Stimulated activated CD4-positive, alpha-beta T cell treated with anti-CD3 and anti-CD28 coated beads, Interleukin-12 subunit alpha, Interleukin-12 subunit beta, amount 100 ng/mL, for 48 hours (primary cell): ENCODE results near the gene OR52B6.
"Not testable (repeated sequence)": the region's sequence is repeated elsewhere in the genome, so short reads cannot be mapped to it uniquely, and the experiment has no call there.

Source experiments
- DNase-seq, 3 donors: peaks; one replicate each; pipeline ENCODE4 v3.0.0-alpha.2; 2020; ENCODE audit warnings: low read depth in 2 of 3, low spot score in 1 of 3

Gene OR52B6, protein sequence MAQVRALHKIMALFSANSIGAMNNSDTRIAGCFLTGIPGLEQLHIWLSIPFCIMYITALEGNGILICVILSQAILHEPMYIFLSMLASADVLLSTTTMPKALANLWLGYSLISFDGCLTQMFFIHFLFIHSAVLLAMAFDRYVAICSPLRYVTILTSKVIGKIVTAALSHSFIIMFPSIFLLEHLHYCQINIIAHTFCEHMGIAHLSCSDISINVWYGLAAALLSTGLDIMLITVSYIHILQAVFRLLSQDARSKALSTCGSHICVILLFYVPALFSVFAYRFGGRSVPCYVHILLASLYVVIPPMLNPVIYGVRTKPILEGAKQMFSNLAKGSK

GRCh38 chr11:5580577-5580976 is at the start of gene OR52B6:
TSS of gene OR52B6 (plus strand) at chr11:5580877. CDS start at chr11:5580877, 0 bp downstream.
- DNase-seq, result no peak

DNA sequence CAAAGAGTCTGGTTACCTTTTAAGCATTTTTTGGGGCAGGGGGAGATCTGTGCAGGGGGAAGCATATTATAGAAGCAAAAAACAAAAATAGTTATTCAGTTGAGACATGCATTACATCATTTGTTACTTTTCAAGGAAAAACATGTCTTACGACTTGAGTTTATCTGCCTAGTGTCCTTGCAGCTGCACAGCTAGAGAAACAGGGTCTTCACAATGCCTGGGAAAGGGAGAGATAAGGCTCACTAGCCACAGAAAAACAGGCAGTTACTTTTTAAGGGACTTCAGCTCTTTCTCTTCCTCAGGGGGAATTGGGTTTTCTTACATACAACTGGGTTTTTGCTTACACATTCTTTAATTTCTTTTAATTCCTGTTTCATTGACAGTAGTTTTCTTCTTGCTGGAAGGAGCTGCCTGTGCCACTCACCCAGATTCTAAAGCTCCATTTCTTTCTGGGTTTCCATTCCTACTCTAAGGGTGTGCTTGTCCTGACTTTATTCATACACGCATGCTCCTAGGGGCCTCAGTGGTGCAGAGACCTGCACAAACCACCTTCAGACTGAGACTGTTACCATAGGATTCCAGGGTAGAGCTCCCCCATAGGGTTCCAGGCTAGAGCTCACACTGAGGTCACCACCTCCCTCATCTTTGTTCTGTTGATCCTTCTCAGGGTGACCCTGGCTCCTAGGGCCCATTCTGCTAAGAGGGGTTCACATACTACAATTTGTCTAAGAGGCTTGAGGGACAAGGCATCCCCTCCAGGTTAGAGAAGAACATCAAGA is 49.4 kb upstream of the OR52B6 start:
- DNase-seq, result no peak

DNA sequence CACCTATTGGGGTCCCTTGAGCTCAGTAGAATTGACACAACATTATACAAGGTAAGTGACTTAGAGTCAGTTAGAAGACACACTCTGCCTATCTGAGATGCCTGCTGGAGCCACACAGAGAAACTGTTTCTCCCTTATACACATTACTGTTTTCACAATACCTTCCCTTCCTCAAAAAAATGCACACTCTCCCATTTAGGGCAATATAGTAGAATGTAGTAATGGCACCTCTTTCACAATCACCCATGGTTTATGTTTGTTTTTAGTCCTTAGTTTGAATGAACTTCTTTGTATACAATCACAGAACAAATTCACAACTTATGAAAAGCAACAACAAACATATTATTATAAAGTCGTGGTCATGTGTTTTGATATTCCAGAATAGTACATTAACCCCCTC is 46.6 kb upstream of the OR52B6 start:
- no peak for DNase-seq

DNA sequence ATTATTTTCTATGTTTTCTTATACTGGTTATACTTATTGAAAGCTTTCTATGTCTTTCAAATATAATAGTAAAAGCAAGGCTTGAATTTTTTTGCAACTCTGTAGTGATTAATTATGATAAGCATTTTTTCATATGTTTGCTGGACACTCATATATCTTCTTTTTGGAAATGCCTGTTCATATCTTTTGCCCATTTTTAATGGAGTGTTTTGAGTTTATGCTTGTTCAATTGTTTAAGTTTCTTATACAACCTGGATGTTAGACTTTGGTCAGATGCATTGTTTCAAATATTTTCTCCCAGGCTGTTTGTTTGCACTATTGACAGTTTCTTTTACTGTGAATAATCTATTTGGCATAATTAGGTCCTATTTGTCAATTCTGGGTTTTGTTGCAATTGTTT is 44.2 kb upstream of the OR52B6 start:
- DNase-seq, result no peak

GRCh38 chr11:5541427-5541826 is 39.2 kb upstream of the OR52B6 start:
- DNase-seq, result no peak

- DNase-seq, result no peak
Measured at GRCh38 chr11:5546457-5546856, 34.2 kb upstream of the OR52B6 start.

- DNase-seq, result no peak
Measured at GRCh38 chr11:5547982-5548381, 32.7 kb upstream of the OR52B6 start.

- no peak for DNase-seq
Measured at GRCh38 chr11:5548440-5548839, 32.2 kb upstream of the OR52B6 start, which contains the start of gene OR52H1. TSS of gene OR52H1 (minus strand) at chr11:5548540. CDS start at chr11:5545505, 3,035 bp downstream.

DNA sequence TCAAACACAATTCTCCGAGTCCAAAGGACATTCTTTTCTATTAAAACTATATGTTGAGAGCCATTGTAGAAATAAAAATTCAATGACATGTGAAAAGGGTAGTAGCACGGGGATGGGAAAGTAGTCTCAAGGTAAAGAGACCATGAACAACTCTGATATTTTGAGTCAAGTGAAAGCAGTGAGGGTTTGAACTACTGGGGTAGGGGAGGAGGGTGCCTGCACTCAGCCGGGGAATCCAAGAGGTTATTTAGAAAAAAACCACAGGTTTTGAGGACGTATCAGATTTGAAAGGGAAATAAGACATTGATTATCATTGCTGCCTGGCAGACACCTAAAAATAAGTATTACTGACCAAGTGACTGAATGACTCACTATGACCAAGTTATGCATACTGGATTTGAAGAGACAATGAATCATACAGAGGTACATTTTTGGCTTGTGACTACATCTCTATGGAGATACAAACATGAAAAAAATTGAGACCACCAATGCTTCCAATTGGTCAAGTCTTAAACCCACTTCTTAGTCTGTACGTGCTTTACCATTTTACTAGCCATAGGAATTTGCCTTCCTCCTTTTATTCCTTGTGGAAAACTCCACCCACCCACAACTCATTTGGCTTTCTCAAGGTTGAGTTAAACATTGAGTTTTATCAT is 30.1 kb upstream of the OR52B6 start:
- DNase-seq, result no peak

DNA sequence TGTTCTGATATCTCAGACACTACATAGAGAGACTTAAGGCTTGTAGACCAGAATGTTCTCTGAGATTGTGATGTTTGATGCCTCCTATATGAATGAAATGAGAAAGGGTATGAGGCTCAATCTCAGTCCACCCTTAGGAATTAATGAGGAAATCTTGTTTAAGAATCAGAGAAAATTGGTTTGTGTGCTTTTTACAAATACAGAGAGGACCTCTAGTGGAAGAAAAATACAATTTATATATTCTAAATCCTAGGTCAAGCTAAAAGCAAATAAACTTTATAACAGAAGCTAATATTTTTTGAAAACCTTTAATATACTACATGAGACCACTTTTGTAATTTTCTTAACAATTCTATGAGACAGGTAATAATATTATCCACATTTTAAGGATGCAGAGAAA is 27.3 kb upstream of the OR52B6 start:
- no peak for DNase-seq

DNA sequence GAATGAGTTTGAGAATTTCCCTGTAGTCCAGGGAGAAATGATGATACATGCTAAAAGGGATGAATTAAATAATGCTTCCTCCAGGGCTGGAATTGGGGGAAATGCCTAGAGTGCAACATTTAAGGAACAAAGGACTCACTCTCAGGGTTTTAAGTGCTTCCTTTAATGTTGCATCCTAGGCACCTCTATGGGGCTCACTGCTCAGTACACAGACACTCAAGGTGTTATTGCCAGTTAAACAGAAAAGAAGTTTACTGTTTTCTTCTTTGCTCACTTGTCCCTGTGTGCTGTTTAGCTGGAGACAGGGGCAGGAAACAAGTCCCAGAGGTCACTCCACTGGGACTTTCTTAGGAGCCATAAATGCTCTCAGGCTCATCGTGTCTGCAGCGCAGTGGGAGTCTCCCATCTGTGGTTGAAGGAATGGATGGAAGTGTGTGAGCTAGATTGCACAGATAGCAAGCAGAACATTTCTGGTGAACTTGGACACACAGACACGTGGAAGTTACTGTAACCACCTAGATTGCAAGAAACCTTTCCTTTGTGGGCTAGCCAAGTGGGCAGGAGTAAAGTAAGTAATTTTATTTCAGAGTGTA is 24.0 kb upstream of the OR52B6 start:
- DNase-seq, result no peak

GRCh38 chr11:5557751-5558150 is 22.9 kb upstream of the OR52B6 start:
- DNase-seq, result no peak

DNA sequence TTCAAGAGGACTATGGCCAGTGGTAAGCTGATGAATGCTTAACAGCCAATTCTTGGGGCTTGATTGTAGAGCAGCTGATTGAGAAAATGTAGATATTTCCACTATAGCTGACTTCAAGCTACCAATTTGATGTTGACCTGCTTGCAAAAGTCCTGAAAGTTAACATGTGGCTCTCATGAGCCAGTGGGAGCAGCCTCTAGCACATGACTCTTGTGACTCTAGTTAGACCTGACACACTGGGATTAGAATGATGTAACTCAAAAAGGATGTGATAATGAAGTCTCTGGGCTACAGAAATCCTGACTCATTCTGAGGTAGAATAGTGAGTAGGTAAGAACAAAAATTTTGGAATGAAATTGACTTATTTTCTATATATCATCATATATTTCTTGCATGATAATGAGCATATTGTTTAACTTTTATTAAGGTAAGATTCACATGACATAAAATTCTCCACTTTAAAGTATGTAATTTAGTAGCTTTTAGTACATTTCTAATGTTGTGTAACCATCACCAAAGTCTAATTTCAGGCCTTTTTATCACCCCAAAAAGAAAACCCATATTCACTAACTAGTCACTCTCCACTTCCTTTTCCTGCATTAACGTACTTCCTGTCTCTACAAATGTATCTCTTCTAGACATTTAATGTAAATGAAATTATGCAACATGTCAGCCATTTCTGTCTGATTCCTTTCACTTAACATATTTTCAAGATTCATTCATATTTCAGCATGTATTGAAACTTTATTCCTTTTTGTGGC is 16.2 kb upstream of the OR52B6 start:
- no peak for DNase-seq

DNA sequence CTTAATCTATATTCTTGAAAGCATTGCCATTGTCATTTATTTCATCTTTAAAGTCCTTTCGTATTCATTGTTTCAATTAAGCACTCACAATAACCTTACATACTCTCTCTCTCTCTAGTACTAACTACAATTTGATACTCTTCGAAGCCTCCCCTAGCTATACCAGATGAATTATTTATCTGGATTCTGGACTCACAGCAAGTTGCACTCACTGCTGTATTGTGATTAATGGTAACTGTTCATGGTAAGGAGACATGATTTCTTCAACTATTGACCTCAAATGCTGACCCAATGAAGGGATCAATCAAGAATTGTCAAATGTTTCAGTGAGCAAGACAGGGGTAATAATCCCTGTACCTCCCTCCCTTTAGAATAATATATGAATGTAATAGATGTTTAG is 6.0 kb upstream of the OR52B6 start:
- no peak for DNase-seq

- no peak for DNase-seq
Measured at GRCh38 chr11:5575152-5575551, 5.5 kb upstream of the OR52B6 start.

GRCh38 chr11:5577101-5577500 is 3.6 kb upstream of the OR52B6 start:
- no peak for DNase-seq

GRCh38 chr11:5581014-5581413 is 337 bp downstream of the OR52B6 start:
- DNase-seq, result no peak

DNA sequence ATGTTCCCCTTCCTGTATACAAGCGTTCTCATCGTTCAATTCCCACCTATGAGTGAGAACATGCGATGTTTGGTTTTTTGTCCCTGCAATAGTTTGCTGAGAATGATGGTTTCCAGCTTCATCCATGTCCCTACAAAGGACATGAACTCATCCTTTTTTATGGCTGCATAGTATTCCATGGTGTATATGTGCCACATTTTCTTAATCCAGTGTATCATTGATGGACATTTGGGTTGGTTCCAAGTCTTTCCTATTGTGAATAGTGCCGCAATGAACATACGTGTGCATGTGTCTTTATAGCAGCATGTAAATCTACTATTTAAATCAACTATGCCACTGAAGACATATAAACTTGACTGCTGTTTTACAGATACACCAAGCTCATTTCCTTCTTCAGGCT is 3.8 kb downstream of the OR52B6 start:
- DNase-seq, result not testable (repeated sequence)

DNA sequence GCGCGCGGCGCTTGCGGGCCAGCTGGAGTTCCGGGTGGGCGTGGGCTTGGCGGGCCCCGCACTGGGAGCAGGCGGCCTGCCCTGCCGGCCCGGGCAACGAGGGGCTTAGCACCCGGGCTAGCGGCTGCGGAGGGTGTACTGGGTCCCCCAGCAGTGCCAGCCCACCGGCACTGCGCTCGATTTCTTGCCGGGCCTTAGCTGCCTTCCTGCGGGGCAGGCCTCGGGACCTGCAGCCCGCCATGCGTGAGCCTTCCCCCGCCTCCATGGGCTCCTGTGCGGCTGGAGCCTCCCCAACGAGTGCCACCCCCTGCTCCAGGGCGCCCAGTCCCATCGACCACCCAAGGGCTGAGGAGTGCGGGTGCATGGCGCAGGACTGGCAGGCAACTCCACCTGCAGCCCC is 9.2 kb downstream of the OR52B6 start:
- not testable (repeated sequence) for DNase-seq

DNA sequence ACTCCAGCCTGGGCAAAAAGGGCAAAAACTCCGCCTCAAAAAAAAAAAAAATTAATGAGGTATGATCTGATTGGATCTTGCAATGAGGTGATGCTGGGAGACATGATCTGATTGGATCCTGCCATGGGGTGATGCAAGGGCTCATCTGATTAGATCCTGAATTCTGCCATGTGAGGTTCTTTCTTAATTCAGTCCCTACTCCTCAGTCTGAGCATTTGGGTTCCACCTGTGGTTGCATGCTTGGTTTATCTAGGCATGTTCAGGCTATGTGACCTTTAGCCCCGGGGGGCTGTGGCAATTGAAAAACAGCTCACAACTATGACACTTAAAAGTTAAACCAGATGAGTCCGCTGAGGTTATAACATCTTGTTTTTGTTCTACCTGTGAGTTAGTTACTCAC is 10.9 kb downstream of the OR52B6 start:
- DNase-seq, result no peak

- DNase-seq, result no peak
Measured at GRCh38 chr11:5592615-5593014, 11.9 kb downstream of the OR52B6 start.
